GM21825 (cell line): ENCODE measurements around the gene CIBAR2.
"Not testable (repeated sequence)": the region's sequence is repeated elsewhere in the genome, so short reads cannot be mapped to it uniquely, and the experiment has no call there.

Experiments used
- ATAC-seq: cut with Tn5 transposase; IDR thresholded peaks from one replicate; pipeline ENCODE4 v1.9.1; 2021; ENCODE audit warnings: mild to moderate bottlenecking, moderate library complexity; ENCODE audit not compliant: unreplicated experiment

CIBAR2 gene

GRCh38 chr16:85065099-85065498 lies 47.2 kb downstream of the CIBAR2 start:
- ATAC-seq: no peak

DNA sequence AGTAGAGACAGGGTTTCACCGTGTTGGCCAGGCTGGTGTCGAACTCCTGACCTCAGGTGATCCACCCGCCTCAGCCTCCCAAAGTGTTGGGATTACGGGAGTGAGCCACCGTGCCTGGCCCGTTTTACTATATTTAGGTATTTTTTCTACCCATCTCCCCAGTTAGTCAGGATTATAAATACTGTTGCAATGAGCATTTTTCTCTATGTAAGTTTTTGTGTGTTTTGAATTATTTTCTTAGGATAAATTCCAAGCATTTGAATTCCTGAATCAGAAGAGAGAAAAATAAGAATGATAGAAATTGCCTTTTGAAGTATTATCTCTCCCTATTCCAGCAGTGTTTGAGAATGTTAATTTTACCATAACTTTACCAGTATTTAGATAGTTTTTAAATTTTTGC lies 48.1 kb downstream of the CIBAR2 start:
- ATAC-seq: no peak

- no peak for ATAC-seq
Observed at GRCh38 chr16:85062845-85063244, 49.4 kb downstream of the CIBAR2 start.

GRCh38 chr16:85062323-85062722 lies 49.9 kb downstream of the CIBAR2 start:
- no peak for ATAC-seq

DNA sequence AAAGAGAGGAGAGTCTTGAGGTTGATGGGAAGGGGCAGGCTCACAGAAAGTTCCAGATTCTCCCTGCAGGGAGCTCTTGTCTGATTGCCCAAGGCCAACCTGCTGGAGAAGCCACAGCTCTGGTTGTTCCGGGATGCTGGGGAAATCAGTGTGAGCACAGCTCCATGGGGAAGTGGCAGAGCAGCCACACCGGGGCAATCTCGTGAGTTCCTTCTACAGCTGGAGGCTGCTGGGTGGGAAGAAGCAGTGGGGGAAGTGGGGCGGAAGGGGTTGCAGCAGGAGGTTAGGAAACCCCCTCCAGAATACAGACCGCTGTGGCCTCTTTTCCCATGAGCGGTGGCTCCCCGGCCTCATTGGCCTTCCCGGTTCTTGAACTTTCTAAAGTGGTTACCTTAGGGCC lies 50.7 kb downstream of the CIBAR2 start:
- ATAC-seq: no peak

DNA sequence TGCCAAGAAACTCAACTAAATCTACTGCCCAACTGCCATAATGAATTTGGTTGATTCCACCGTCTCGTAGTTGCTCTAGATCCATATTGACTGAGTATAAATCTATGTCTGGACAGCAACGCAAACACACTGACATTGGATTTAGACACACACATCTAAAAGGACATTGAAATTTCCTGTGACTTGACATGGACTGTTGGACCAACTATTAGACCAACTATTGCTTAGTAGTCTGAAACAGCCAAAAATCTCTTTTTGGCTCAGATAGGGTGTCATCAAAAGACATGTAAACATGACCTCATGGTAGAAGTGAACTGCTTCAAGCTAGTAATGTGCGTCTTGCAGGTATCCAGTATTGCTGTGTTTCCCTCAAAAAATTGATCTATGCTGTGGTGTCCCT lies 53.4 kb downstream of the CIBAR2 start:
- ATAC-seq: no peak

GRCh38 chr16:85057948-85058347 lies 54.3 kb downstream of the CIBAR2 start:
- ATAC-seq: no peak

DNA sequence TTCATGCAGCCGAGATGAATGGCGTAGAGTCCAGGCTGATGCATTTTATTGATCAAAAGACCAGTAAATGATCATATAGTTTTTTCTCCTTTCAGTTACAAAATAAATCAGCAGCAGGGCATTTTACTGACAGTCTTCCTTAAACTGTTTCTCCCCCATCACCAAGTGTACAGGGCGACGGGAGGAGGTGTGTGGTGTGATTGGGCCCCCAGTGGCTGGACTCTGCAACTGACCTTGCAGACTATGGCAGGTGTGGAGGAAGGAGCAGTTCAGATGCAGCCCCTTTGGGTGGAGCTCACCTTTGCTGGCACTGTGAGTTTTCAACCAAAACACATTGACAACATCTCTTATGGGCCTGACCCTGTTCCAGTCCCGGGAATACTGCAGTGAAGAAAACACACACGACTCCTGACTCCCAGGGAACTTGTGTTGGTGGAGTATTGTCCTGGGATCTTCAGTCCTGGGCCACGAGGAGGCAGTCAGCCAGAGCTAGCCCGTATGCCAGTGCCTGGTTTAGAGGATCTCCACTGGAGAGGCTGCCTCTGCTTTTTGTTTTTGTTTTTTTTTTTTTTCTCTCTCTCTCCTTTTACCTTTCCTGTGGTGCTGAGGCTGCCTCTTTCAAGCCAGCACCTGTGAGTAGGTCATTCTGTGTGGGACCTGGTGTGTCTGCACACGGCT lies 54.9 kb downstream of the CIBAR2 start:
- no peak for ATAC-seq

DNA sequence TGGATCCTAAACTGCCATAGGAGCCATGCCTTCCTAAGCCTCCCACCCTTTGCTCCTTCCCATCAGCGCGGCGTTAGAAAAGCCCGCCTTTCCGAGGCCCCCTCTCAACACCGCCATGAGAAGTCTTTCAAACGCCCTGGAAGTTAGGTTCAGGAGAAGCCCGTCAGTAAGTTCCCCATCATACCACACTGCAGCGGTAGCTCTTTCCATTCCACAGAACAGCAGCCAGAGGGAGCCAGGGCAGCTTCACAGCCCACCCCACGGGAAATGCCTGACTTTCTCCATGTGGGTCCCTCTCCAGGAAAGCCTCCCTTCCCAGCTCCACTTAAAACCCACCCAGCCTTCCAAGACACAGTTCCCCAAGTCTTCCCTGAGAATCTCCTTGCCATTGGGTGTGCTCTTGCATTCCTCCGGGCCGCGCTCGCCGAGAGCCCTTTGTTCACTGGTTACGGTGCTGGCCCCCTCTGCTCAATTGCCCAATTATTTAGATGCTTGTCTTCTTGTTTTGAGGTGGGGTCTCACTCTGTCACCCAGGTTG lies 56.0 kb downstream of the CIBAR2 start:
- no peak for ATAC-seq

- peak; percentile 85 for ATAC-seq
Observed at GRCh38 chr16:85055493-85056210, 56.6 kb downstream of the CIBAR2 start.

DNA sequence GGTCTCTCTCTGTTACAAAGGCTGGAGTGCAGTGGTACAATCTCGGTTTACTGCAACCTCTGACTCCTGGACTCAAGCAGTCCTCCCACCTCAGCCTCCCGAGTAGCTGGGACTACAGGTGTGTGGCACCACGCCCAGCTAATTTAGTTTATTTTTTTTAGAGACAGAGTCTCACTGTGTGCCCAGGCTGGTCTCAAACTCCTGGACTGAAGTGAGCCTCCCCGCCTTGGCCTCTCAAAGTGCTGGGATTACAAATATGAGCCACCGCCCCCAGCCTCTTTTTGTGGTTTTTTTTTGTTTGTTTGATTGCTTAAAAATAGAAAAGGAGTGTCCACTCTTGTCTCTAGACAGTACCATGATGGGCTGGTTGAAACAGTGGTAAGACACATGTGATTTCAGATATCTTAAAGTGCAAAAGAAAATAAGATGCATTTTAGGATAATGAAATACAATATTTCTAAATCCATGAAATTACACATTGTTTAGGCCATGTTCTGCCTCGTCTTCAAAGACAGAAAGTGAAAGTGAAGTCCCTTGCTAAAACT lies 57.3 kb downstream of the CIBAR2 start:
- ATAC-seq: no peak

- not testable (repeated sequence) for ATAC-seq
Observed at GRCh38 chr16:85054321-85054720, 58.0 kb downstream of the CIBAR2 start.

GRCh38 chr16:85052536-85052935 lies 59.7 kb downstream of the CIBAR2 start:
- ATAC-seq: no peak

DNA sequence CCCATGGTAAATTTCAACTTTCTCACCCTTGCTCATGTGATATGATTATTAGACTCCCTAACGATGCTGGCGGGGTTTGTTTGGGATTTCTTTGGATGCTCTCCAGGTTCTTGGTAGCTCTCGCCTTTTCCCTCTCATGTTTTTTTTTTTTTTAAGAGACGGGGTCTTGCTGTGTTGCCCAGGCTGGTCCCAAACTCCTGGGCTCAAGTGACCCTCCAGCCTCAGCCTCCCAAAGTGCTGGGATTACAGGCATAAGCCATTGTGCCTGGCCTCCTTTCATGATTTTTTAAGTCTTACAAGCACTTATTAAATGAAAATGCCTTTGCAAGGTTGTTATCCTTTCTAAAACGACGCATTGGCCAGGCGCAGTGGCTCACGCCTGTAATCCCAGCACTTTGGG lies 60.6 kb downstream of the CIBAR2 start:
- ATAC-seq: no peak

DNA sequence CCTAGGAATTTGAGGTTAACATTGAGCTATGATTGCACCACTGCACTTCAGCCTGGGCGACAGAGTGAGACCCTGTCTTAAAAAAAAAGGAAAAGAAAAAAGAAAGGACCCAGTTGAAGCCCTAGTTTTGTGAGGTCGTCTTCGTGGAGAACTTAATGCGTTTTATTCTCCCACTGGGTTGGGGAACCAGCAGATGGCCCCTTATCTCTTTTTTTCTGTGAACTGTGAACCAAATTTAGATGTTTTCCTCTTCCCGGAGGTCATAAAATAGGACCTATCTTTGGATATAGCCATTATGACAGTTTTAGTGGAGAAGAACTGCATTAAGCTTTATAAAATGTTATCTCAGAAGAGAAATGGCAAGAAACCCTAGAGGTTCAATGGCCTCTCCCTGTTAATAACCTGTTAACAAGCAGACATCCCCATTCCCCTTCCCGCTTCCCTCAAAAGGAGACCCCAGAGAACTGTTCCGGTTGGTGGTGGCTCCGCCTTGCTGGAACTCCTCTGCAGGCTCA lies 61.1 kb downstream of the CIBAR2 start:
- no peak for ATAC-seq

GRCh38 chr16:85049706-85050305 lies 62.5 kb downstream of the CIBAR2 start:
- ATAC-seq: no peak

DNA sequence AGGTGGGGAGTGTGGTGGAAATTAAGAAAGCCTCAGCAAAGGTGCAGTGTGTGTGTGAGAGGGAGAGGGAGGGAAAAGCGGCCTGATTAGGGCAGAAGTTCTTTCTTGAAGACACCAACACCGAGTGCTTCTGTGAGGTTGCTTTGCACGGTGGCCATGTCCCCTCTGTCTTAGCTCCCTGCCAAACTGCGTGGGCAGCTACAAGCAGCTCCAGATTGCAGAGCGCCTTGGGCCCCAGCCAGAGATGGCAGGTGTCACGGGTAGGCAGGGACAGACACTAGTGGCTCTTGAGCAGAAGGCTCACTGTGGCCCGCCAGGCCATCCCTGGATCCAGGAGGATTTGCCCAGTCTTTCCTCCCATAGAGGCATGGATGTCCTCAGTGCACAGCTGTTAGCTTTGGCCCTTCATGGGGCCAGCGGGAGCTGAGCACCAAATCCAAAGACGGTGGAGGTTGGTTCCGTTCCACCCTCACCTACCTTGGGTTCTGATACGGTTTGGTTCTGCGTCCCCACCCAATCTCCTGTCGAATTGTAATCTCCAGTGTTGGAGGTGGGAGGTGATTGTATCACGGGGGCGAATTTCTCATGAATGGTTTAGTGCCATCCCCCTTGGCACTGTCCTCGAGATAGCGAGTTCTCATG lies 63.2 kb downstream of the CIBAR2 start:
- ATAC-seq: no peak
